ENCODE results near the gene ATAD3A. TPM values are rescaled to one million over a fixed set of nuclear protein-coding genes. Genes with fewer than 3 reads are reported as not detected.
"Not testable (repeated sequence)": the region's sequence is repeated elsewhere in the genome, so short reads cannot be mapped to it uniquely, and the experiment has no call there.

ATAD3A gene
- total RNA-seq, 2 experiments from 2014 or later, result 32.6 to 33.6 TPM

- not testable (repeated sequence) for H3K36me3 Mint-ChIP-seq, H3K27me3 Mint-ChIP-seq, H3K4me1 Mint-ChIP-seq, DNase-seq, H3K9me3 Mint-ChIP-seq
- POLR2A ChIA-PET, result interaction anchor here (1.7 to 1.9 kb wide), 2 partner anchors 98 to 106 kb away, joined by 5 to 9 read pairs; partner anchors contain the start of genes CCNL2 and MRPL20
- Mint-ChIP-seq H3K27ac (peak overlapping the region; percentile 94), H3K4me3 (peak overlapping the region; percentile 74)
- ATAC-seq (ENCODE audit: low read depth), result peak; percentile 28
These were observed 6.6 kb upstream of the ATAD3A start for GRCh38 chr1:1505366-1505798.

DNA sequence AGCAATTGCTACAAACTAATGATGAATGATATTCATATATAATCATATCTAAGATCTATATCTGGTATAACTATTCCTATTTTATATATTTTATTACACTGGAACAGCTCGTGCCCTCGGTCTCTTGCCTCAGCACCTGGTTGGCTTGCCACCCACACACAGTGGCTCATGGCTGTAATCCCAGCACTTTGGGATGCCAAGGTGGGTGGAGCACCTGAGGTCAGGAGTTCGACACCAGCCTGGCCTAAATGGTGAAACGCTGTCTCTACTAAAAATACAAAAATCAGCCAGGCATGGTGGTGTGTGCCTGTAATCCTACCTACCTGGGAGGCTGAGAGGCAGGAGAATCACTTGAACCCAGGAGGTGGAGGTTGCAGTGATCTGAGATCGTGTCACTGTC is 6.2 kb upstream of the ATAD3A start:
- not testable (repeated sequence) for H3K36me3 Mint-ChIP-seq; ATAC-seq (ENCODE audit: low read depth); DNase-seq; H3K9me3 Mint-ChIP-seq; H3K27me3 Mint-ChIP-seq
- Mint-ChIP-seq H3K27ac (peak overlapping the region; percentile 46), H3K4me1 (peaks cover 10% of the 10 kb centered on the region), H3K4me3 (peak overlapping the region; percentile 74)
- POLR2A ChIA-PET, result interaction anchor here (1.9 kb wide), 1 partner anchor 98 kb away, joined by 9 read pairs; the partner anchor contains the start of gene MRPL20

GRCh38 chr1:1507305-1507704 is 4.7 kb upstream of the ATAD3A start:
- no peak for DNase-seq
- Mint-ChIP-seq H3K27me3 (no peaks in the 10 kb centered on the region), H3K4me1 (peaks cover 14% of the 10 kb centered on the region), H3K36me3 (no peaks in the 10 kb centered on the region), H3K9me3 (no peaks in the 10 kb centered on the region), H3K4me3 (no peak overlapping the region), H3K27ac (no peak overlapping the region)
- no peak for ATAC-seq (ENCODE audit: low read depth)
- POLR2A ChIA-PET, result interaction anchor here (0.7 kb wide), 1 partner anchor 270 kb away, joined by 4 read pairs; no protein-coding TSS in a partner anchor

GRCh38 chr1:1508775-1509464 is 3.0 kb upstream of the ATAD3A start:
- H3K27me3 Mint-ChIP-seq; H3K9me3 Mint-ChIP-seq; DNase-seq; H3K36me3 Mint-ChIP-seq; H3K4me3 Mint-ChIP-seq; H3K27ac Mint-ChIP-seq; ATAC-seq (ENCODE audit: low read depth); POLR2A ChIA-PET: not testable (repeated sequence)
- H3K4me1 Mint-ChIP-seq, result peaks cover 15% of the 10 kb centered on the region

DNA sequence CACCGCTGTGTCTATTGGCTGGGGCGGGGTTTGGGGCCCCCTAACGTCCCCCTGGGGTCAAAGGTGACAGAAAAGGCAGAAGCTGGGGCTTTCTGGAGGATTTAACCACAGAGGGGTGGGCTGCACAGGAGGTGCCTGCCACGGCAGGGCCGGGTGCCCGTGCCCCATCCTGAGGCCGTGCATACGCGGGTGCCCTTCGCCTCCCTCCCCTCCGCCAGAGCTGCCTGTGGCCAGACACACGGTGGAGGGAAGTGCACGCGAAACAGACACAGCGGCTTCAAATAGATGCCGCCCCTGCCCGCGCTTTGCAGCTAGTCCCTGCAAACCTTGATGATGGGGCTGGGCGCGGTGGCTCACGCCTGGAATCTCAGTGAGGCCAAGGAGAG is 2.5 kb upstream of the ATAD3A start:
- H3K27me3 Mint-ChIP-seq; H3K27ac Mint-ChIP-seq; H3K36me3 Mint-ChIP-seq; ATAC-seq (ENCODE audit: low read depth); DNase-seq; POLR2A ChIA-PET; H3K9me3 Mint-ChIP-seq; H3K4me3 Mint-ChIP-seq: not testable (repeated sequence)
- peaks cover 15% of the 10 kb centered on the region for H3K4me1 Mint-ChIP-seq

DNA sequence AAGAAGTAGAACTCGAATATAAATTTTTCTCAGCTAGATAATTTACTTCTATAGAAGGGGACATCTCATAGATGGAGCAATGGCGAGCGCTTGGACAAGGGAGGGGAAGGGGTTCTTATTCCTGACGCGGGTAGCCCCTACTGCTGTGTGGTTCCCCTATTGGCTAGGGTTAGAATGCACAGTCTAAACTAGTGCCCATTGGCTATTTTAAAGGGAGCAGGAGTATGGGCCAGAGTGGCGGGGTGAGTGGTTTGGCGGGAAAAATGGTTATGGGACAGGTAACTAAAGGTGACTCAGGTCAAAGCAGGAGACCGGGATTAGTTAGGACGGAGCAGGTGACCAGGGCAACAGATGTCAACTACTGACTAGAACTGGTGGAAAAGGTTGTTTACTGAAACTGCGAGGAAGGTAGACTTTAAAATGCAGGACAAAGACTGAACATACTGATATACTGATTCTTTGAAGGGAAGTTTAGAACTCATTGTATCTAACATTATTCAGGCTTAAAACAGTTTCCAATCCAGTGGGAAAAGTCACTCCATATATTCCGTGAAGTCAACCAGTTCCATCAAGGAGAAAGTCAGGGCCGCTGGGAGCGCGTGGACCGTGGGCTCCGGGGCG is 940 bp upstream of the ATAD3A start:
- POLR2A ChIA-PET, result interaction anchor here (0.9 kb wide), 1 partner anchor 120 kb away, joined by 3 read pairs; no protein-coding TSS in a partner anchor
- no peaks in the 10 kb centered on the region for H3K27me3 Mint-ChIP-seq
- H3K36me3 Mint-ChIP-seq, result no peaks in the 10 kb centered on the region
- H3K4me1 Mint-ChIP-seq, result peaks cover 7% of the 10 kb centered on the region
- peak overlapping the region; percentile 89 for H3K4me3 Mint-ChIP-seq
- no peak for ATAC-seq (ENCODE audit: low read depth)
- H3K27ac Mint-ChIP-seq, result peak overlapping the region; percentile 87
- DNase-seq, result no peak
- H3K9me3 Mint-ChIP-seq, result no peaks in the 10 kb centered on the region

DNA sequence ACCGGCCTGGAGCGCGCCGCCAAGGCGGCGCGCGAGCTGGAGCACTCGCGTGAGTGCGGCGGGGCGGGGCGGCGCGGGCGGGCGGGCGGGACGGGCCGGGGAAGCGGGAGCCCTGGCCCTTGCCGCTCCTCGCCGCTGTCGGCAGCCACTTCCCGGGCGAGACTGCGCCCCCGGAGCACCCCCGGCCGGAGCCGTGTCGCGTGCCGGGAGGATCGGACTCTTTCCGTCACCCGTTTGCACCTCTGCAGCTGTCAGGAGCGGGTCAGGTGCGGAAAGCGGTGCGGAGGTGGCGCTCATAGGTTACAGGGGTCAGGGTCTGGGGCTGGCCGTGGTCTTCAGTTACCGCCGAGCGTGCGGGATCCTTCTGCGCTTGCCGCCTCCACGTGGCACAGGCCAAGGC is 463 bp downstream of the ATAD3A start:
- H3K4me1 Mint-ChIP-seq, H3K27me3 Mint-ChIP-seq, H3K27ac Mint-ChIP-seq, H3K9me3 Mint-ChIP-seq, H3K36me3 Mint-ChIP-seq, POLR2A ChIA-PET: not testable (repeated sequence)
- ATAC-seq (ENCODE audit: low read depth) (peak; percentile 24), DNase-seq (peak; percentile 61)
- H3K4me3 Mint-ChIP-seq, result peak overlapping the region; percentile 69

DNA sequence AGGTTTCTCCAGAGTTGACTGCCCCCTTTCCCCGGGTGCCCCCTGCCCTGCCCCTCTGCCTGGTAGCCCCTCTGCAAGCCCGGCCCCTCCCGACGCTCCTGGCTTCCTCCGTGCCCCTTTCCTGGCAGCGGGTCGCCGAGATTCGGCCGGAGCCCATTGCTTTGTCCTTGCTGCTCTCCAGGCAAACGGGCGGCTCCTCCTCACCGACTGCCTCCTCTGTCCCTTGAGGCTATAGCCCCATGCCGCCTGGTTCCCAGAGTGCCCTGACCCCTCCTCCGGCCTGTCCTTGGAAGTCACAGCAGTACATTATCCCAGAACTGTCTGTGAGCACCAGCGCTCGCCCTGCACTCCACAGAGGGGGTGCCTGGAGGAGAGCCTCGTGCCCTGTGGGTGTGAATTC is 1.7 kb downstream of the ATAD3A start:
- peak overlapping the region; percentile 53 for H3K4me3 Mint-ChIP-seq
- not testable (repeated sequence) for H3K36me3 Mint-ChIP-seq; ATAC-seq (ENCODE audit: low read depth); DNase-seq; H3K27me3 Mint-ChIP-seq; H3K9me3 Mint-ChIP-seq; H3K4me1 Mint-ChIP-seq
- POLR2A ChIA-PET, result interaction anchor here (1.3 kb wide), 1 partner anchor 16 kb away, joined by 3 read pairs; no protein-coding TSS in a partner anchor
- H3K27ac Mint-ChIP-seq, result peak overlapping the region; percentile 49

DNA sequence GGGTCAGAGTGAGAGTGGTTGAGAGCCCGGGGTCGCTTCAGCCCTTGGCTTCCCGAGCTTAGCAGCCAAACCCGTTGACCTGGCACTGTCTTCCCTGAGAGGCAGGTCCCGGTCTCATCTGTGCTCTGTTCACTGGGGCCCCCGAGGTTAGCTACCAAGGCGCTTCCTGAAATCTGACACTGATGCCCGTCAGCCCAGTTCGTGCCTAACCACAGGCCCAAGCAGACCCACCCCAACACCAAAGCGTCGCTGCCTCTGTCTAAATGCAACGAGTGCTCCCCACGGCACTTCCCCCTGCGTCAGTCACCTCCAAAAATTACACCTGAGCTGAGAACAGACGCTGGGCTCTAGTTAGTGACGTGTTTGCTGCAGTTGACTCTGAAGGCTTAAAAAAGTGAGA is 2.4 kb downstream of the ATAD3A start:
- POLR2A ChIA-PET, result interaction anchor here (1.3 kb wide), 1 partner anchor 15 kb away, joined by 3 read pairs; no protein-coding TSS in a partner anchor
- not testable (repeated sequence) for H3K27me3 Mint-ChIP-seq; H3K9me3 Mint-ChIP-seq; H3K4me3 Mint-ChIP-seq; H3K4me1 Mint-ChIP-seq; H3K27ac Mint-ChIP-seq; H3K36me3 Mint-ChIP-seq; ATAC-seq (ENCODE audit: low read depth); DNase-seq

DNA sequence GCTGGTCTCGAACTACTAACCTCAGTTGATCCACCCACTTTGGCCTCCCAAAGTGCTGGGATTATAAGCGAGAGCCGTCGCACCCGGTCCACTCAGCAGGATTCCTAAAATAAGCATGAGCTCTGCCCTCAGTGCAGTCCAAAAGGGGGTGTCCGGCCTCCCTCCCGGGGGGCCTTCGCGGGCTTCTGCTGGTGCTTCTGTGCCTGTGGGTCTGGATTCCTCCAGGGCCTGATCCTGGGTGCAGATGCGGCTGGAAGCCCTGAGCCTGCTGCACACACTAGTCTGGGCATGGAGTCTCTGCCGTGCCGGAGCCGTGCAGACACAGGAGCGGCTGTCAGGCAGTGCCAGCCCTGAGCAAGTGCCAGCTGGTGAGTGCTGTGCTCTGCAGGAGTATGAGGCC is 5.0 kb downstream of the ATAD3A start:
- POLR2A ChIA-PET; H3K4me1 Mint-ChIP-seq; H3K36me3 Mint-ChIP-seq; DNase-seq; ATAC-seq (ENCODE audit: low read depth); H3K4me3 Mint-ChIP-seq; H3K9me3 Mint-ChIP-seq; H3K27me3 Mint-ChIP-seq; H3K27ac Mint-ChIP-seq: not testable (repeated sequence)

DNA sequence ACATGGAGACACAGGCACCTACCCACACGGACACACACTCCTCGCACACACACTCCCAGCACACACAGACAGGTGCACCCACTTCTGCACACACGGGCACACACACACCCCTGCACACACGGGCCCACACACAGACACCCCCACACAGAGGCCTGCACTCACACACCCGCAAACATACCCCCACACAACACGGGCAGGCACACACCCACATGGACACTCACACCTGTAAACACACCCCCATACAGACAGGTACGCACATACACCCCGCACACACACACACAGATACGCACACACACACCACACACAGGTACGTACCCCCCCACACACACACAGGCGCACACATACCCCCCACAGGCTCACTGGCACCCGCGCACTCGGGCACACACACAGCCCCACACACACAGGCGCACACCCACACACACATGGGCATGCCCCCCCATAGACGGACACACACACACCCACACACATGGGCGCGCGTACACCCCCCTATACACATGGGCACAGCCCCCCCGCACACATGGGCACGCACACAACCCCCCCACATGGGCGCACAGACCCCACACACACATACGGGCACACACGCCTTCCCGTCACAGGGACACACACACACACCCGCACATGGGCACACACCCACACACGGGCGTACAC is 6.1 kb downstream of the ATAD3A start:
- POLR2A ChIA-PET, result no interaction called here
- no peaks in the 10 kb centered on the region for H3K27me3 Mint-ChIP-seq
- peaks cover 1% of the 10 kb centered on the region for H3K4me1 Mint-ChIP-seq
- DNase-seq (no peak), ATAC-seq (ENCODE audit: low read depth) (no peak)
- H3K9me3 Mint-ChIP-seq, result no peaks in the 10 kb centered on the region
- peaks cover 8% of the 10 kb centered on the region for H3K36me3 Mint-ChIP-seq
- H3K4me3 Mint-ChIP-seq, result no peak overlapping the region
- no peak overlapping the region for H3K27ac Mint-ChIP-seq

- POLR2A ChIA-PET; H3K9me3 Mint-ChIP-seq; H3K27me3 Mint-ChIP-seq; H3K4me3 Mint-ChIP-seq; H3K4me1 Mint-ChIP-seq; ATAC-seq (ENCODE audit: low read depth); H3K36me3 Mint-ChIP-seq; DNase-seq; H3K27ac Mint-ChIP-seq: not testable (repeated sequence)
These were observed 6.7 kb downstream of the ATAD3A start for GRCh38 chr1:1518621-1519007.

DNA sequence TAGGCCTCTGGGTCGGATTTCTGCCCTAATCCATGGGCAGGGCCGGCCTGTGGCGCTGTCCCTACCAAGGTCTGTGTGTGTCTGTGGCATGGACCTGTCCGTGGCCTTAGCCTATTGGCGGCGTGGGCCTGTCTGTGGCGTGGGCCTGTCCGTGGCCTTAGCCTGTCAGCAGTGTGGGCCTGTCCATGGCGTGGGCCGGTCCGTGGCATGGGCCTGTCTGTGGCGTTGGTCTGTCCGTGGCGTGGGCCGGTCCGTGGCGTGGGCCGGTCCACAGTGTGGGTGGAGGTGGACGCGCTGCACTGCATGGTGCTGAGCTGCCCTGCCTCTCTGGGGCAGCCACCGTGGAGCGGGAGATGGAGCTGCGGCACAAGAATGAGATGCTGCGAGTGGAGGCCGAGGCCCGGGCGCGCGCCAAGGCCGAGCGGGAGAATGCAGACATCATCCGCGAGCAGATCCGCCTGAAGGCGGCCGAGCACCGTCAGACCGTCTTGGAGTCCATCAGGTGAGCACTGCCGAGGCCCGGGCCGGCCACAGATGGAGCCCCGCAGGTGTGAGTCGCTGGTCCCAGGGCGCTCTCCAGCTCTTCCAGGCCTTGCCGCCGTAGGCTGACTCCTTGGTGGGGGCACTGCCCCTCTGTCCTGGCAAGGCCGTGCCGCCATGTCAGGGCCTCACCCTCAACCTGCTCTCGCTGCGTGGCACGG is 8.0 kb downstream of the ATAD3A start:
- DNase-seq; POLR2A ChIA-PET; H3K4me1 Mint-ChIP-seq; H3K27ac Mint-ChIP-seq; H3K4me3 Mint-ChIP-seq; H3K27me3 Mint-ChIP-seq; ATAC-seq (ENCODE audit: low read depth); H3K36me3 Mint-ChIP-seq; H3K9me3 Mint-ChIP-seq: not testable (repeated sequence)

Data from activated naive CD8-positive, alpha-beta T cell treated with anti-CD3 and anti-CD28 coated beads, Interleukin-2, amount 10 ng/mL, durations not matched to agents 7 days and 5 days (primary cell).